SKM-1 treated with dmso at 0.1 percent for 144 hours (cell line): Measurements from ENCODE around the gene PAQR8.
"Not testable (repeated sequence)": the region's sequence is repeated elsewhere in the genome, so short reads cannot be mapped to it uniquely, and the experiment has no call there.

Source experiments
- DNase-seq: peaks from one replicate; lab custom pipeline; 2025; ENCODE audit not compliant: unreplicated experiment; lab: John Stamatoyannopoulos, UW

The PAQR8 gene

GRCh38 chr6:52409499-52409898, 47.5 kb downstream of the PAQR8 start:
- DNase-seq, result no peak

GRCh38 chr6:52410979-52411378, 49.0 kb downstream of the PAQR8 start:
- no peak for DNase-seq

- no peak for DNase-seq
These were observed 50.0 kb downstream of the PAQR8 start for GRCh38 chr6:52411911-52412310.

- no peak for DNase-seq
These were observed 53.4 kb downstream of the PAQR8 start for GRCh38 chr6:52415333-52415732.

- DNase-seq, result no peak
These were observed 54.1 kb downstream of the PAQR8 start for GRCh38 chr6:52415917-52416628.

- DNase-seq, result peak; percentile 27
These were observed 54.7 kb downstream of the PAQR8 start for GRCh38 chr6:52416629-52417151.

GRCh38 chr6:52417675-52418111, 55.7 kb downstream of the PAQR8 start:
- no peak for DNase-seq

- no peak for DNase-seq
These were observed 56.7 kb downstream of the PAQR8 start for GRCh38 chr6:52418606-52419005.

GRCh38 chr6:52419809-52420667, 58.1 kb downstream of the PAQR8 start, which contains the start of gene EFHC1:
EFHC1 (plus strand) TSS chr6:52420342; CDS start chr6:52420411, 69 bp downstream.
- DNase-seq, result peak; percentile 96

GRCh38 chr6:52420668-52421358, 58.9 kb downstream of the PAQR8 start:
- DNase-seq, result peak; percentile 7

GRCh38 chr6:52422156-52422555, 60.2 kb downstream of the PAQR8 start:
- DNase-seq, result no peak

- no peak for DNase-seq
These were observed 61.5 kb downstream of the PAQR8 start for GRCh38 chr6:52423448-52423847.

- no peak for DNase-seq
These were observed 62.0 kb downstream of the PAQR8 start for GRCh38 chr6:52423971-52424381.

GRCh38 chr6:52424513-52424912, 62.6 kb downstream of the PAQR8 start:
- no peak for DNase-seq

- DNase-seq, result no peak
These were observed 64.7 kb downstream of the PAQR8 start for GRCh38 chr6:52426667-52427066.

GRCh38 chr6:52433294-52433693, 71.3 kb downstream of the PAQR8 start:
- not testable (repeated sequence) for DNase-seq

- DNase-seq, result no peak
These were observed 73.4 kb downstream of the PAQR8 start for GRCh38 chr6:52435345-52435744.

GRCh38 chr6:52438926-52439325, 77.0 kb downstream of the PAQR8 start:
- DNase-seq, result no peak

GRCh38 chr6:52454556-52454955, 92.6 kb downstream of the PAQR8 start:
- no peak for DNase-seq

- no peak for DNase-seq
These were observed 95.1 kb downstream of the PAQR8 start for GRCh38 chr6:52457096-52457495.
